CD14-positive monocyte (primary cell): ENCODE results near the gene CYP2W1. TPM values are rescaled to one million over a fixed set of nuclear protein-coding genes. Genes with fewer than 3 reads are reported as not detected.
A peak's percentile ranks its signal among the peaks of the same experiment; 100 is the strongest.

Source experiments
- DNase-seq, 3 donors: peaks; one replicate each; pipeline ENCODE4 v3.0.0-alpha.2; 2011 to 2022
- H2AFZ ChIP-seq: 2 replicates; pipeline ENCODE4 v1.6.0; 2012; ENCODE audit warnings: mild to moderate bottlenecking, low read depth, low read length, inconsistent platforms; ENCODE audit not compliant: insufficient read depth, poor library complexity, severe bottlenecking
- H3K27ac ChIP-seq, 2 donors: 1 replicate in 1 of 2; 2 replicates in 1 of 2; pipeline ENCODE4 v1.5.1; 2012 to 2013; ENCODE audit warnings: low read length in 2 of 2, control low read depth in 1 of 2, inconsistent platforms in 1 of 2, low read depth in 1 of 2, mild to moderate bottlenecking in 1 of 2
- H3K27me3 ChIP-seq, 2 donors: one replicate each; pipeline versions ENCODE4 v1.6.0 to v1.6.1; 2011 to 2013; ENCODE audit warnings: low read length in 2 of 2; ENCODE audit not compliant: control insufficient read depth in 2 of 2, insufficient read depth in 2 of 2
- H3K36me3 ChIP-seq, 2 donors: replicated peaks in 1 of 2; 1 replicate in 1 of 2; 2 replicates in 1 of 2; pipeline versions ENCODE4 v1.5.1 to v1.6.1; 2012 to 2013; ENCODE audit warnings: low read length in 2 of 2, control low read depth in 1 of 2, inconsistent platforms in 1 of 2, mild to moderate bottlenecking in 1 of 2; ENCODE audit not compliant: insufficient read depth in 2 of 2, control insufficient read depth in 1 of 2
- H3K4me1 ChIP-seq, 2 donors: 1 replicate in 1 of 2; 2 replicates in 1 of 2; pipeline versions ENCODE4 v1.5.1 to v1.6.1; 2012 to 2013; ENCODE audit warnings: low read length in 2 of 2, control low read depth in 1 of 2, inconsistent platforms in 1 of 2, mild to moderate bottlenecking in 1 of 2, moderate library complexity in 1 of 2; ENCODE audit not compliant: insufficient read depth in 2 of 2, control insufficient read depth in 1 of 2
- H3K4me2 ChIP-seq: replicated peaks from 2 replicates; pipeline ENCODE3; 2012; ENCODE audit warnings: low read length, moderate library complexity, mild to moderate bottlenecking; ENCODE audit not compliant: poor library complexity, severe bottlenecking; ENCODE audit errors: extremely low read depth
- H3K4me3 ChIP-seq, 3 experiments: fragments of 200-600 bp in 1 of 3; sonication (generic) in 1 of 3; replicated peaks in 1 of 3; 1 replicate in 2 of 3; 2 replicates in 1 of 3; pipeline ENCODE4 v1.5.1; 2011 to 2013; ENCODE audit warnings: low read length in 3 of 3, mild to moderate bottlenecking in 3 of 3, control low read depth in 2 of 3, low read depth in 2 of 3, inconsistent platforms in 1 of 3, moderate library complexity in 1 of 3
- H3K79me2 ChIP-seq: 2 replicates; pipeline ENCODE4 v1.6.0; 2012; ENCODE audit warnings: mild to moderate bottlenecking, control low read depth, inconsistent platforms, low read length, moderate library complexity; ENCODE audit not compliant: insufficient read depth
- H3K9ac ChIP-seq: 2 replicates; pipeline ENCODE4 v1.6.0; 2017; ENCODE audit warnings: low read length, mild to moderate bottlenecking; ENCODE audit not compliant: insufficient read depth, poor library complexity, severe bottlenecking
- H3K9me3 ChIP-seq, 2 donors: replicated peaks in 1 of 2; 1 replicate in 1 of 2; 2 replicates in 1 of 2; pipeline versions ENCODE4 v1.5.1 to v1.6.1; 2012 to 2013; ENCODE audit warnings: low read length in 2 of 2, control low read depth in 1 of 2; ENCODE audit not compliant: control insufficient read depth in 1 of 2, insufficient read depth in 1 of 2
- H4K20me1 ChIP-seq: 2 replicates; pipeline ENCODE4 v1.6.0; 2012; ENCODE audit warnings: mild to moderate bottlenecking, low read length, control low read depth, moderate library complexity; ENCODE audit not compliant: insufficient read depth
- H3K27ac Mint-ChIP-seq, 7 donors: one replicate each; pipeline ENCODE4 v1.8.0; 2020; ENCODE audit warnings: mild to moderate bottlenecking in 7 of 7, mixed read lengths in 7 of 7, moderate library complexity in 6 of 7, inconsistent platforms in 2 of 7
- H3K27me3 Mint-ChIP-seq, 3 donors: one replicate each; pipeline ENCODE4 v1.8.0; 2021 to 2022; ENCODE audit warnings: low read depth in 3 of 3, mild to moderate bottlenecking in 3 of 3, mixed read lengths in 3 of 3, moderate library complexity in 3 of 3, inconsistent platforms in 1 of 3
- H3K36me3 Mint-ChIP-seq, 2 donors: one replicate each; pipeline ENCODE4 v1.8.0; 2020; ENCODE audit warnings: mixed read lengths in 2 of 2, inconsistent platforms in 1 of 2, mild to moderate bottlenecking in 1 of 2
- H3K4me1 Mint-ChIP-seq: one replicate; pipeline ENCODE4 v1.8.0; 2020; ENCODE audit warnings: mild to moderate bottlenecking, mixed read lengths
- H3K4me3 Mint-ChIP-seq, 2 donors: one replicate each; pipeline ENCODE4 v1.8.0; 2020; ENCODE audit warnings: mild to moderate bottlenecking in 2 of 2, mixed read lengths in 2 of 2, moderate library complexity in 1 of 2
- H3K9me3 Mint-ChIP-seq, 7 donors: one replicate each; pipeline ENCODE4 v1.8.0; 2020 to 2022; ENCODE audit warnings: mixed read lengths in 7 of 7, mild to moderate bottlenecking in 6 of 7, moderate library complexity in 6 of 7, inconsistent platforms in 2 of 7
- CTCF ChIP-seq: fragments of 200-600 bp; IDR thresholded peaks from one replicate; pipeline ENCODE4 v1.8.0; 2022; ENCODE audit warnings: antibody characterized with exemption, mild to moderate bottlenecking
- WGBS: methylation state at CpG from one replicate; pipeline ENCODE4 v1.1.5; 2013; ENCODE audit warnings: missing lambda C conversion rate; ENCODE audit not compliant: insufficient coverage; 5-methylcytosine and 5-hydroxymethylcytosine counted together
- intact Hi-C, 2 donors: fragments of 100-400 bp; cut with micrococcal nuclease; formaldehyde crosslinking; loops; one replicate each; pipeline versions ENCODE4 v1.15.0 to v1.15.1; 2023
- polyA plus RNA-seq, 3 donors: library from polyadenylated mRNA; depleted of rRNA in 1 of 3; unstranded in 2 of 3; stranded (reverse) in 1 of 3; fragments of 300-500 nt in 2 of 3; fragments of >200 nt in 1 of 3; fragmentation: Illumina TruSeq in 2 of 3; gene quantifications; 1 replicate in 2 of 3; 2 replicates in 1 of 3; pipeline ENCODE4 v1.2.3, GENCODE V29; 2012 to 2021

Gene CYP2W1
- polyA plus RNA-seq, 3 donors, result not detected

GRCh38 chr7:974820-975681, 7.9 kb upstream of the CYP2W1 start, which contains the start of gene COX19:
TSS of gene COX19 (minus strand) at chr7:975549. CDS start at chr7:975509, 40 bp downstream.
- Histone ChIP-seq H3K9ac (peak within 1 kb of the TSS; percentile 99), H3K4me2 (peak within 1 kb of the TSS; percentile 71), H3K9me3 (no peaks in the 10 kb centered on the region), H2AFZ (peak within 1 kb of the TSS; percentile 53), H3K4me1 (peaks cover 28 to 29% of the 10 kb centered on the region in 2 donors), H3K27me3 (no peaks in the 10 kb centered on the region), H3K79me2 (peaks cover 53% of the 10 kb centered on the region), H3K4me3 (peak within 1 kb of the TSS; percentile 85 to 89 (median 87)), H4K20me1 (peaks cover 49% of the 10 kb centered on the region), H3K36me3 (peaks cover 22 to 34% of the 10 kb centered on the region in 2 donors), H3K27ac (peak within 1 kb of the TSS; percentile 92 to 98)
- intact Hi-C loops, result loop anchor here (2.0 to 10.0 kb wide), 5 partner anchors 73 to 187 kb away; partner anchors contain the start of genes GET4 (in 1 of the 2) and ZFAND2A (in 1 of the 2)
- H3K27ac Mint-ChIP-seq, result peak within 1 kb of the TSS; percentile 96 to 97 (median 97)
- peak within 1 kb of the TSS; percentile 91 to 95 for H3K4me3 Mint-ChIP-seq
- TF ChIP-seq CTCF, result no peak
- H3K36me3 Mint-ChIP-seq, result peaks cover 26 to 31% of the 10 kb centered on the region in 2 donors
- peaks cover 29% of the 10 kb centered on the region for H3K4me1 Mint-ChIP-seq
- peaks cover 0 to 1% (median 0%) of the 10 kb centered on the region in 7 donors for H3K9me3 Mint-ChIP-seq
- under 1% methylated on average over 76 of the region's 78 CpGs for WGBS
- H3K27me3 Mint-ChIP-seq, result peaks cover 0 to 3% (median 1%) of the 10 kb centered on the region in 3 donors
- DNase-seq, result peak; percentile 92 to 93 (median 93)

- peak overlapping the region in 2 of 3 experiments; percentile 85 to 87 for H3K4me3 ChIP-seq
- peak overlapping the region in 1 of 2 donors; percentile 92 for H3K27ac ChIP-seq
- no peak for TF ChIP-seq CTCF
- peaks cover 0 to 1% (median 0%) of the 10 kb centered on the region in 7 donors for H3K9me3 Mint-ChIP-seq
- peaks cover 40% of the 10 kb centered on the region for H4K20me1 ChIP-seq
- peak overlapping the region; percentile 71 for H3K4me2 ChIP-seq
- peaks cover 0 to 3% (median 3%) of the 10 kb centered on the region in 3 donors for H3K27me3 Mint-ChIP-seq
- peaks cover 26% of the 10 kb centered on the region for H3K4me1 Mint-ChIP-seq
- H3K4me3 Mint-ChIP-seq, result peak overlapping the region; percentile 12 to 95
- H3K27me3 ChIP-seq, result no peaks in the 10 kb centered on the region
- peaks cover 20 to 26% of the 10 kb centered on the region in 2 donors for H3K36me3 ChIP-seq
- no peaks in the 10 kb centered on the region for H3K9me3 ChIP-seq
- peaks cover 45% of the 10 kb centered on the region for H3K79me2 ChIP-seq
- intact Hi-C loops, result loop anchor here (2.0 to 10.0 kb wide), 4 partner anchors 99 to 186 kb away; partner anchors contain the start of genes GET4 (in 1 of the 2) and ZFAND2A (in 1 of the 2)
- H3K9ac ChIP-seq, result peak overlapping the region; percentile 99
- H3K36me3 Mint-ChIP-seq, result peaks cover 22% of the 10 kb centered on the region in 2 donors
- peak overlapping the region; percentile 53 for H2AFZ ChIP-seq
- H3K4me1 ChIP-seq, result peaks cover 27 to 28% of the 10 kb centered on the region in 2 donors
- peak overlapping the region in 6 of 7 donors; percentile 32 to 97 (median 88) for H3K27ac Mint-ChIP-seq
- WGBS, result 48% methylated on average over 20 of the region's 28 CpGs
- no peak for DNase-seq
Measured at GRCh38 chr7:975702-976473, 7.1 kb upstream of the CYP2W1 start.
